ENCODE data around the gene SLC25A22.

SLC25A22 gene

GRCh38 chr11:798093-798713 lies at the start of gene SLC25A22:
SLC25A22 (minus strand) TSS chr11:798281; CDS start chr11:795006, 3,275 bp downstream.
- peak; percentile 74 for DNase-seq (ENCODE audit: low read depth)
- H3K4me3 ChIP-seq (replicated peaks; ENCODE audit: low read depth, low read length): peak within 1 kb of the TSS; percentile 76
- peak; percentile 22 for TF ChIP-seq CTCF (IDR thresholded peaks at IDR 0.05; ENCODE audit: low read length, missing control alignments)

- no peak for TF ChIP-seq CTCF (IDR thresholded peaks at IDR 0.05; ENCODE audit: low read length, missing control alignments)
- no peak for DNase-seq (ENCODE audit: low read depth)
- H3K4me3 ChIP-seq (replicated peaks; ENCODE audit: low read depth, low read length): no peak overlapping the region
Observed at GRCh38 chr11:847876-848275, 49.8 kb upstream of the SLC25A22 start.

GRCh38 chr11:846496-847098 lies 48.5 kb upstream of the SLC25A22 start:
- no peak for TF ChIP-seq CTCF (IDR thresholded peaks at IDR 0.05; ENCODE audit: low read length, missing control alignments)
- DNase-seq (ENCODE audit: low read depth): no peak
- no peak overlapping the region for H3K4me3 ChIP-seq (replicated peaks; ENCODE audit: low read depth, low read length)

DNA sequence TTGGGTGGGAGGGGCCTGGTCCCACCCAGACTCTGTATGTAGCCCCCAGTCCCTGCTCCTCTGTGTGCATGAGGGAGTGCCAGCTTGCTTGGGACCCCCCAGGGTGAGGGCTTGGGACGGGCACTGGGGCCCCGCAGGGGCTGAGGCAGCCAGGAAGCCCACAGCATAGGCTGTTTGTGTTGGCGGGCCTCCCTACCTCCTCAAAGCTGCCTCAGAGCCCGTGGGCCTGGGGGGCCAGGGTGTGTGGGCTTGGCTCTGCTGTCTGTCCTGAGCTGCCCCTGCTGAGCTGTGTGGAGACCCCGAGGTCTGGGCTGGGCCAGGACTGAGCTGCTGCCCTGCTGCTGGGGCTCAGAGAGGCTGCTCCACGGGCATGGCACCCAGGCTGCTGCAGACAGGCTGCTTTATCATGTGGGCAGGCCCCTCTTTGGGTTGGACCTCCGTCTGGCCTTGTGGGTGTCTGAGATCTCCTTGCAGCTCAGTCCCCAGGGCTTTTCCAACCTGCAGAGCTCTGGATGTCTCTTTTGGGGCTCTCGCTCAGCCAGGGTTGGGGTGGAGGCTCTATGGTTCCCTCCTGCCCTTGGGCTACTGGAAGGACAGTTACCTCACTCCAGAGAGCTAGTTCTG lies 47.9 kb upstream of the SLC25A22 start:
- TF ChIP-seq CTCF (IDR thresholded peaks at IDR 0.05; ENCODE audit: low read length, missing control alignments): no peak
- peak overlapping the region; percentile 17 for H3K4me3 ChIP-seq (replicated peaks; ENCODE audit: low read depth, low read length)

DNA sequence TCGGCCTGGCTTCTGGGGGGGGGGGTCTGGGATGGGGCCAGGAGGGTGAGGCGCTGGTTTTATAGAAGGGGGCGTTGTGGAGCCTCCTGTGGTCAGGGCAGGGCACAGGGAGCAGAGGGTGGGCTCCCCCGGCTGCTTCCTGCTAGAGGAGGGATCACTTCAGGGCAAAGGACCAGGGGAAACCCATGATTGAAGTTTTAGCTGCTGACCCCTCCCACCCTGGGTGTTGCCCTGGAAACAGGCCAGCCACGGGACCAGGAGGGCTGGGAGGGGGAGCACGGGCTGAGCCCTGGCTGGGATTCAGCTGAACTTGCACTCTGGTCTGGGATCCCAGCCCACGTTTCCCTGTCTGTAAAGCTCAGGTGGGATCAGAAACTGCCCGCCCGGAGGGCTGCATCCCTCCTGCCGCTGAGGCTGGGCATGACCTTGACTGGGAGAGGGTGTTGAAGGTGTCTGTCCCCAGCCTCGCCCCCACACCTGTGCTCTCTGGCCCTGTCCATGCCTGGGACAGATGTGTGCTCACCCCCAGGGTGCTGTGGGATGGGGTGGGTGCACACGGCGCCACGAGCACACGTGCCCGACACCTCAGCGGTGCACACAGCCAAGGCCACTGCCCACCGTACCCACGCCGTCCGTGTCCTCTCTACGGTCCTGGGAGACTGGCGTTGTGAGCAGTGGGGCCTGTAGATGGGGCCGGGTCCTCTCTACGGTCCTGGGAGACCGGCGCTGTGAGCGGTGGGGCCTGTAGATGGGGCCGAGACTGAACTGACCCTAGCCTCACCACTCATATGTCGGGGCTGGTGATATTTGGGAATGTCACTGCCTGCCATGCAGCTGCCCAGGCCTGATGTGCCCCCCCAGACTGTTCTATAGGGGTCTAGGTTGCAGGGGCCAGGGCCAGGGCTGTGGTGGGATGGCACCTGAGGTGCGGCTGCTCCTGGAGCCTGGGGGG lies 46.9 kb upstream of the SLC25A22 start:
- peak; percentile 96 for DNase-seq (ENCODE audit: low read depth)
- peak overlapping the region; percentile 92 for H3K4me3 ChIP-seq (replicated peaks; ENCODE audit: low read depth, low read length)
- no peak for TF ChIP-seq CTCF (IDR thresholded peaks at IDR 0.05; ENCODE audit: low read length, missing control alignments)

More for the DNA sequence above, 47.9 kb upstream of the SLC25A22 start:
- peak; percentile 36 for DNase-seq (ENCODE audit: low read depth)

- peak overlapping the region; percentile 92 for H3K4me3 ChIP-seq (replicated peaks; ENCODE audit: low read depth, low read length)
- peak; percentile 98 for DNase-seq (ENCODE audit: low read depth)
- TF ChIP-seq CTCF (IDR thresholded peaks at IDR 0.05; ENCODE audit: low read length, missing control alignments): no peak
Observed at GRCh38 chr11:843818-844692, 46.0 kb upstream of the SLC25A22 start.

Data from fibroblast of pulmonary artery (primary cell).